K562 (cell line): ENCODE results near the gene ATF3. TPM values are rescaled to one million over a fixed set of nuclear protein-coding genes. Genes with fewer than 3 reads are reported as not detected.

Experiments
- ATAC-seq: fragments of 200-7000 bp; cut with Tn5 transposase; 3 replicates; pipeline ENCODE4 v1.9.1; 2020; ENCODE audit warnings: moderate library complexity
- BruUV-seq: library from RNA; stranded (reverse); fragments of 400-500 nt; replicated peaks from 2 replicates; lab custom pipeline; 2021; lab: Mats Ljungman, UMichigan
- CTCF ChIA-PET: fragments of 300-600 bp; formaldehyde crosslinking; extraction: SDS; loops from one replicate; lab custom pipeline; 2021; ENCODE audit warnings: low intra/inter-chr PET ratio; lab: Yijun Ruan, JAX
- POLR2A ChIA-PET: fragments of 300-600, 350-650 bp; sonication (Branson Sonifier 250); formaldehyde crosslinking; extraction: SDS; loops from one replicate; lab custom pipeline; 2021; ENCODE audit warnings: antibody characterized with exemption, inconsistent platforms; lab: Yijun Ruan, JAX
- DNase-seq, 4 experiments: peaks; one replicate each; pipeline versions ENCODE4 v3.0.0 to v3.0.0-alpha.2; 2011 to 2018; ENCODE audit warnings: low spot score in 3 of 4, mixed read lengths in 3 of 4; ENCODE audit errors: extremely low read depth in 1 of 4
- FAIRE-seq: peaks from 2 replicates; lab custom pipeline; 2011; peaks lifted over from hg19 to GRCh38; lab: Jason Lieb, UNC
- H2AFZ ChIP-seq: 2 replicates; pipeline ENCODE4 v1.6.0; 2011; ENCODE audit warnings: low read depth, low read length, control low read depth, inconsistent platforms
- H3K27ac ChIP-seq: fragments of 200-600 bp; 3 replicates; pipeline ENCODE4 v1.8.0; 2011; ENCODE audit warnings: low read depth, mild to moderate bottlenecking, control low read depth, inconsistent platforms, low read length, moderate library complexity, mixed read lengths; ENCODE audit errors: extremely low read depth
- H3K27me3 ChIP-seq, 2 experiments: fragments of 300-600 bp in 1 of 2; 2 replicates in 1 of 2; 3 replicates in 1 of 2; pipeline versions ENCODE4 v1.6.0 to v1.8.0; 2011; ENCODE audit warnings: inconsistent platforms in 2 of 2, low read length in 2 of 2, mild to moderate bottlenecking in 1 of 2, mixed read lengths in 1 of 2, moderate library complexity in 1 of 2; ENCODE audit not compliant: control insufficient read depth in 2 of 2, insufficient read depth in 2 of 2
- H3K36me3 ChIP-seq: fragments of 300-600 bp; 3 replicates; pipeline ENCODE4 v1.8.0; 2011; ENCODE audit warnings: mild to moderate bottlenecking, low read length, inconsistent platforms; ENCODE audit not compliant: control insufficient read depth, insufficient read depth
- H3K4me1 ChIP-seq, 2 experiments: fragments of 200-600 bp in 1 of 2; replicated peaks in 1 of 2; 2 replicates in 1 of 2; 3 replicates in 1 of 2; pipeline versions ENCODE4 v1.5.1 to v1.8.0; 2011; ENCODE audit warnings: inconsistent platforms in 2 of 2, low read length in 2 of 2, mild to moderate bottlenecking in 1 of 2, mixed read lengths in 1 of 2, moderate library complexity in 1 of 2; ENCODE audit not compliant: control insufficient read depth in 2 of 2, insufficient read depth in 2 of 2
- H3K4me2 ChIP-seq: 2 replicates; pipeline ENCODE4 v1.6.1; 2011; ENCODE audit warnings: low read length, control low read depth, inconsistent platforms, mixed read lengths; ENCODE audit not compliant: insufficient read depth
- H3K4me3 ChIP-seq: fragments of 200-600 bp; sonication (generic), shearing (Covaris generic); 2 replicates; pipeline ENCODE4 v1.5.1; 2016; ENCODE audit warnings: control low read depth, inconsistent platforms
- H3K79me2 ChIP-seq: fragments of 200-600 bp; 3 replicates; pipeline ENCODE4 v1.8.0; 2011; ENCODE audit warnings: low read length, inconsistent platforms; ENCODE audit not compliant: control insufficient read depth, insufficient read depth
- H3K9ac ChIP-seq, 2 experiments: 2 replicates each; pipeline versions ENCODE4 v1.6.0 to v1.6.1; 2011; ENCODE audit warnings: low read depth in 2 of 2, low read length in 2 of 2, control low read depth in 1 of 2, inconsistent platforms in 1 of 2, mild to moderate bottlenecking in 1 of 2, mixed read lengths in 1 of 2; ENCODE audit not compliant: insufficient read depth in 1 of 2
- H3K9me1 ChIP-seq: one replicate; pipeline ENCODE4 v1.6.0; 2011; ENCODE audit warnings: inconsistent platforms, mild to moderate bottlenecking, low read length, moderate library complexity; ENCODE audit not compliant: control insufficient read depth, insufficient read depth
- H3K9me3 ChIP-seq: replicated peaks from 2 replicates; pipeline ENCODE4 v1.5.1; 2011; ENCODE audit warnings: low read depth, low read length, inconsistent platforms; ENCODE audit not compliant: control insufficient read depth, insufficient read depth
- H4K20me1 ChIP-seq: replicated peaks from 2 replicates; pipeline ENCODE4 v1.6.1; 2011; ENCODE audit warnings: low read length, inconsistent platforms, mixed read lengths; ENCODE audit not compliant: control insufficient read depth, insufficient read depth
- KLF1 ChIP-seq: fragments of 450-650 bp; IDR thresholded peaks from 2 replicates; pipeline ENCODE4 v1.6.1; 2016; ENCODE audit warnings: missing genetic modification characterization, missing compliant biosample characterization
- NFIC ChIP-seq: fragments of 450-650 bp; IDR thresholded peaks from 2 replicates; pipeline ENCODE4 v1.6.1; 2017; ENCODE audit warnings: mild to moderate bottlenecking, inconsistent platforms
- NFIX ChIP-seq: fragments of 250-450 bp; sonication (Bioruptor Pico); IDR thresholded peaks from 2 replicates; pipeline ENCODE4 v1.4.0; 2020; ENCODE audit warnings: low read depth, mild to moderate bottlenecking, moderate library complexity
- PML ChIP-seq: IDR thresholded peaks from 2 replicates; pipeline ENCODE4 v1.6.1; 2012; ENCODE audit warnings: low read length, inconsistent platforms
- ZNF239 ChIP-seq: fragments of 250-450 bp; sonication (Bioruptor Pico); IDR thresholded peaks from 2 replicates; pipeline ENCODE4 v1.4.0; 2020; ENCODE audit warnings: mild to moderate bottlenecking
- WGBS: fragments of 100-300 bp; shearing (Covaris generic); methylation state at CpG from one replicate; pipeline ENCODE4 v1.1.6; 2016; ENCODE audit warnings: low coverage, mixed read lengths; ENCODE audit not compliant: insufficient coverage; ENCODE audit errors: missing lambda C conversion rate; 5-methylcytosine and 5-hydroxymethylcytosine counted together
- in situ Hi-C: fragments of 300-500 bp; cut with MboI; formaldehyde crosslinking; loops from 4 replicates; pipeline ENCODE4 v1.15.0; 2018; ENCODE audit warnings: inconsistent platforms, mixed read lengths
- intact Hi-C: fragments of 100-400 bp; cut with micrococcal nuclease; formaldehyde crosslinking; loops from 2 replicates; pipeline ENCODE4 v1.14.2; 2022
- polyA plus RNA-seq, 8 experiments: library from polyadenylated mRNA; depleted of rRNA in 4 of 8; stranded (reverse) in 5 of 8; unstranded in 3 of 8; fragments of >200 nt; fragmentation: Nextera tagmentation in 2 of 8; fragmentation: Illumina TruSeq in 1 of 8; extraction: Ambion mirVana in 2 of 8; extraction: Trizol in 1 of 8; gene quantifications; 2 replicates each; pipeline versions ENCODE4 v1.2.1 to v1.2.3, GENCODE V29; 2011 to 2014; ENCODE audit warnings: inconsistent platforms in 1 of 8, missing spikeins in 1 of 8
- total RNA-seq, 7 experiments: library from RNA; depleted of rRNA in 6 of 7; stranded (reverse); fragments of >200 nt in 6 of 7; fragmentation: Illumina TruSeq in 2 of 7; extraction: Trizol in 2 of 7; gene quantifications; 2 replicates each; pipeline versions ENCODE4 v1.2.1 to v1.2.3, GENCODE V29; 2011 to 2021; ENCODE audit warnings: low replicate concordance in 1 of 7
- TF ChIP-seq, protein P1 (sequence below): fragments of 450-650 bp; IDR thresholded peaks from 2 replicates; pipeline ENCODE4 v1.6.1; 2018; ENCODE audit not compliant: partially characterized antibody
- TF ChIP-seq, protein P2 (sequence below), 3 experiments: fragments of 200-800 bp in 1 of 3; fragments of 250-450 bp in 1 of 3; fragments of 450-650 bp in 1 of 3; sonication (Bioruptor Pico) in 1 of 3; sonication (Bioruptor generic) in 1 of 3; formaldehyde crosslinking in 1 of 3; IDR thresholded peaks; 2 replicates each; pipeline versions ENCODE4 v1.6.1 to v1.8.0; 2016 to 2022; ENCODE audit warnings: mild to moderate bottlenecking in 2 of 3, missing genetic modification characterization in 2 of 3, missing compliant biosample characterization in 1 of 3, moderate library complexity in 1 of 3

The ATF3 gene
- total and polyA plus RNA-seq, 9 of the 15 experiments (the other 6 are each of a cell fraction or from before 2014, with no cell fraction given): 3.5 to 28.2 (median 19.8) TPM

DNA sequence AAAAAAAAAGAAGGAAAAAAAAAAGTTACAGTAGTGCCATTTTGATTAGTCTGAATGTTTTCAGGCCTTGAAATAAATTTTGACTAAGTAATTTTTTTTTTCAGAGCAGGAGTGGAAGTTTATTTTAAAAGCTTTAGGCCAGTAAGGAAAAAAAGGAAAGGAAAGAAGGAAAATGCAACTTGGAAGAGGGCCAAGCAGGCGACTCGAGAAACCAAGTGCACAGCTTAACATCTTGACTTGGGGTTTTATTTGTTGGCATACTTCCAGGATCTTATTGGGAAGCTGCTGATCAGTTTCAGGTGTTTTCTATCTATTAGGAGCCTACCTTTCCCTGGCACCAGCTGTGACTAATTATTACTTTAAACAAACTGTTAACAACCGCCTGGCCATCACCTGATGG, 41.7 kb downstream of the ATF3 start:
- Histone ChIP-seq H3K9ac (no peak overlapping the region), H3K4me1 (peaks cover 0 to 8% of the 10 kb centered on the region in 2 experiments; a peak in 4 of 5 replicates), H2AFZ (no peak overlapping the region), H3K27ac (no peak overlapping the region), H3K4me2 (no peak overlapping the region), H4K20me1 (no peaks in the 10 kb centered on the region), H3K9me1 (no peaks in the 10 kb centered on the region), H3K79me2 (no peaks in the 10 kb centered on the region), H3K4me3 (no peak overlapping the region), H3K9me3 (no peaks in the 10 kb centered on the region), H3K27me3 (peaks cover 14 to 30% of the 10 kb centered on the region in 2 experiments; a peak in 4 of 5 replicates), H3K36me3 (no peaks in the 10 kb centered on the region)
- ChIA-PET CTCF (interaction anchor here (0.6 kb wide), 1 partner anchor 191 kb away, joined by 3 read pairs; no protein-coding TSS in a partner anchor), POLR2A (interaction anchor here (1.0 to 1.2 kb wide), 2 partner anchors 9 to 244 kb away, joined by 3 read pairs; no protein-coding TSS in a partner anchor)
- intact Hi-C loops (no loop called here), in situ Hi-C loops (no loop called here)
- FAIRE-seq: no peak
- peak; percentile 77 for TF ChIP-seq NFIC
- 0 out of 2 replicates have a peak, but pooled peaks have one; percentile 43 for TF ChIP-seq NFIX (CRISPR knock-in tag)
- no peak for TF ChIP-seq PML
- TF ChIP-seq KLF1 (tag): no peak
- WGBS: 9% methylated on average over 3 of the region's 3 CpGs
- ATAC-seq: no peak
- BruUV-seq: no TSS peak
- no peak for DNase-seq

DNA sequence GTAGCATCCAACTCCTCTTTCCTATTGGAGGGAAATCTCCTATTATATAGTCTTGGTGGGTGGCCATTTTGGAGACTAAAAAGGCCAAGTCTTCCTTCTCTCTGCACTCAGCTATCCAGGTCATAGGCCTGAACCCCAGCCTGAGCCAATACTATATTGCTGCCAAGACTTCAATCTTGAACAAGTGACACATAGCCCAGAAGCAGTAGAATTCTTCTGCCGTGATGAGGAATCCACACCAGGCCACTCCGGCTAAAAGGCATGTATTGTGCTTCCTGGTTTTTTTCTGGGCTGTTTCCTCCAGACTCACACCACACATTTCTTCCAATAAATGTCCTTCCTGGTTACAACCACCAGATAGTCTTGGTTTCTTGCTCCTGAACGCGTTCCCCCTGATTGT, 43.0 kb downstream of the ATF3 start:
- intact Hi-C loops (no loop called here), in situ Hi-C loops (no loop called here)
- peak overlapping the region; percentile 3; the same call in 1 of the 2 replicates for H2AFZ ChIP-seq
- H3K27ac ChIP-seq: no peak overlapping the region
- no peaks in the 10 kb centered on the region for H3K79me2 ChIP-seq
- no peak overlapping the region for H3K4me2 ChIP-seq
- H3K4me3 ChIP-seq: no peak overlapping the region
- H3K9ac ChIP-seq: no peak overlapping the region
- ATAC-seq (no peak; the same call in 2 of the 3 replicates), FAIRE-seq (no peak), DNase-seq (no peak)
- H3K36me3 ChIP-seq: no peaks in the 10 kb centered on the region
- 23% methylated on average over 4 of the region's 4 CpGs for WGBS
- ChIA-PET POLR2A (interaction anchor here (1.0 to 1.4 kb wide), 5 partner anchors 8 to 243 kb away, joined by 3 to 7 read pairs (median 3); partner anchors contain the start of gene ATF3), CTCF (no interaction called here)
- BruUV-seq: no TSS peak
- H3K4me1 ChIP-seq: peaks cover 0 to 6% of the 10 kb centered on the region in 2 experiments; a peak in 3 of 5 replicates
- no peaks in the 10 kb centered on the region for H3K9me1 ChIP-seq
- H4K20me1 ChIP-seq: no peaks in the 10 kb centered on the region
- H3K27me3 ChIP-seq: peaks cover 20 to 34% of the 10 kb centered on the region in 2 experiments; a peak in 4 of 5 replicates
- H3K9me3 ChIP-seq: no peaks in the 10 kb centered on the region
- no peak for TF ChIP-seq ZNF239 (CRISPR knock-in tag)
- TF ChIP-seq, protein P1, sequence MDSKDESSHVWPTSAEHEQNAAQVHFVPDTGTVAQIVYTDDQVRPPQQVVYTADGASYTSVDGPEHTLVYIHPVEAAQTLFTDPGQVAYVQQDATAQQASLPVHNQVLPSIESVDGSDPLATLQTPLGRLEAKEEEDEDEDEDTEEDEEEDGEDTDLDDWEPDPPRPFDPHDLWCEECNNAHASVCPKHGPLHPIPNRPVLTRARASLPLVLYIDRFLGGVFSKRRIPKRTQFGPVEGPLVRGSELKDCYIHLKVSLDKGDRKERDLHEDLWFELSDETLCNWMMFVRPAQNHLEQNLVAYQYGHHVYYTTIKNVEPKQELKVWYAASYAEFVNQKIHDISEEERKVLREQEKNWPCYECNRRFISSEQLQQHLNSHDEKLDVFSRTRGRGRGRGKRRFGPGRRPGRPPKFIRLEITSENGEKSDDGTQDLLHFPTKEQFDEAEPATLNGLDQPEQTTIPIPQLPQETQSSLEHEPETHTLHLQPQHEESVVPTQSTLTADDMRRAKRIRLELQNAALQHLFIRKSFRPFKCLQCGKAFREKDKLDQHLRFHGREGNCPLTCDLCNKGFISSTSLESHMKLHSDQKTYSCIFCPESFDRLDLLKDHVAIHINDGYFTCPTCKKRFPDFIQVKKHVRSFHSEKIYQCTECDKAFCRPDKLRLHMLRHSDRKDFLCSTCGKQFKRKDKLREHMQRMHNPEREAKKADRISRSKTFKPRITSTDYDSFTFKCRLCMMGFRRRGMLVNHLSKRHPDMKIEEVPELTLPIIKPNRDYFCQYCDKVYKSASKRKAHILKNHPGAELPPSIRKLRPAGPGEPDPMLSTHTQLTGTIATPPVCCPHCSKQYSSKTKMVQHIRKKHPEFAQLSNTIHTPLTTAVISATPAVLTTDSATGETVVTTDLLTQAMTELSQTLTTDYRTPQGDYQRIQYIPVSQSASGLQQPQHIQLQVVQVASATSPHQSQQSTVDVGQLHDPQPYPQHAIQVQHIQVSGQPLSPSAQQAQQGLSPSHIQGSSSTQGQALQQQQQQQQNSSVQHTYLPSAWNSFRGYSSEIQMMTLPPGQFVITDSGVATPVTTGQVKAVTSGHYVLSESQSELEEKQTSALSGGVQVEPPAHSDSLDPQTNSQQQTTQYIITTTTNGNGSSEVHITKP: no peak
- TF ChIP-seq, protein P2, sequence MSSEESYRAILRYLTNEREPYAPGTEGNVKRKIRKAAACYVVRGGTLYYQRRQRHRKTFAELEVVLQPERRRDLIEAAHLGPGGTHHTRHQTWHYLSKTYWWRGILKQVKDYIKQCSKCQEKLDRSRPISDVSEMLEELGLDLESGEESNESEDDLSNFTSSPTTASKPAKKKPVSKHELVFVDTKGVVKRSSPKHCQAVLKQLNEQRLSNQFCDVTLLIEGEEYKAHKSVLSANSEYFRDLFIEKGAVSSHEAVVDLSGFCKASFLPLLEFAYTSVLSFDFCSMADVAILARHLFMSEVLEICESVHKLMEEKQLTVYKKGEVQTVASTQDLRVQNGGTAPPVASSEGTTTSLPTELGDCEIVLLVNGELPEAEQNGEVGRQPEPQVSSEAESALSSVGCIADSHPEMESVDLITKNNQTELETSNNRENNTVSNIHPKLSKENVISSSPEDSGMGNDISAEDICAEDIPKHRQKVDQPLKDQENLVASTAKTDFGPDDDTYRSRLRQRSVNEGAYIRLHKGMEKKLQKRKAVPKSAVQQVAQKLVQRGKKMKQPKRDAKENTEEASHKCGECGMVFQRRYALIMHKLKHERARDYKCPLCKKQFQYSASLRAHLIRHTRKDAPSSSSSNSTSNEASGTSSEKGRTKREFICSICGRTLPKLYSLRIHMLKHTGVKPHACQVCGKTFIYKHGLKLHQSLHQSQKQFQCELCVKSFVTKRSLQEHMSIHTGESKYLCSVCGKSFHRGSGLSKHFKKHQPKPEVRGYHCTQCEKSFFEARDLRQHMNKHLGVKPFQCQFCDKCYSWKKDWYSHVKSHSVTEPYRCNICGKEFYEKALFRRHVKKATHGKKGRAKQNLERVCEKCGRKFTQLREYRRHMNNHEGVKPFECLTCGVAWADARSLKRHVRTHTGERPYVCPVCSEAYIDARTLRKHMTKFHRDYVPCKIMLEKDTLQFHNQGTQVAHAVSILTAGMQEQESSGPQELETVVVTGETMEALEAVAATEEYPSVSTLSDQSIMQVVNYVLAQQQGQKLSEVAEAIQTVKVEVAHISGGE (CRISPR knock-in tag; IDR thresholded peaks at IDR 0.05): no peak
